ENCODE measurements around the gene SH2D3C.

The SH2D3C gene

GRCh38 chr9:127692071-127692470 lies 86.4 kb downstream of the SH2D3C start:
- H3K4me2 ChIP-seq (ENCODE audit: low read length, poor library complexity, severe bottlenecking) = no peak overlapping the region
- no peaks in the 10 kb centered on the region for H3K9me3 ChIP-seq (ENCODE audit: control insufficient read depth, low read length)
- no peak overlapping the region for H4K8ac ChIP-seq (ENCODE audit: low read length)
- H3K18ac ChIP-seq (ENCODE audit: low read depth in 1 of 2, low read length in 2 of 2) = no peak overlapping the region
- H3K4ac ChIP-seq (ENCODE audit: low read depth in 1 of 2, low read length in 2 of 2) = no peak overlapping the region
- H3K4me3 ChIP-seq (ENCODE audit: insufficient read depth in 1 of 2, low read depth in 1 of 2, low read length in 2 of 2) = no peak overlapping the region
- H3K23ac ChIP-seq (ENCODE audit: low read length in 2 of 2) = no peak overlapping the region
- H2BK12ac ChIP-seq (ENCODE audit: low read length in 2 of 2) = no peak overlapping the region
- H3K27ac ChIP-seq (ENCODE audit: low read length, poor library complexity, severe bottlenecking) = no peak overlapping the region
- H2BK15ac ChIP-seq (ENCODE audit: low read depth, poor library complexity, severe bottlenecking) = no peak overlapping the region
- no peak overlapping the region for H2AFZ ChIP-seq (ENCODE audit: low read depth, low read length)
- H3K14ac ChIP-seq (ENCODE audit: low read length in 2 of 2) = no peak overlapping the region
- H3K79me1 ChIP-seq (replicated peaks; ENCODE audit: low read length, poor library complexity, severe bottlenecking) = no peaks in the 10 kb centered on the region
- H3K4me1 ChIP-seq (ENCODE audit: control insufficient read depth, insufficient read depth, low read depth, low read length) = no peaks in the 10 kb centered on the region
- H2AK5ac ChIP-seq (ENCODE audit: low read length, severe bottlenecking) = no peak overlapping the region
- no peak for DNase-seq
- WGBS = 89% methylated on average over 19 of the region's 20 CpGs
- no peak overlapping the region for H2BK120ac ChIP-seq (ENCODE audit: low read depth, low read length)
- H3K27me3 ChIP-seq (ENCODE audit: control insufficient read depth in 1 of 2, insufficient read depth in 1 of 2, low read length in 2 of 2) = no peaks in the 10 kb centered on the region
- no peak overlapping the region for H4K91ac ChIP-seq (ENCODE audit: low read length)
- no peak overlapping the region for H2BK5ac ChIP-seq (ENCODE audit: low read depth, low read length, poor library complexity, severe bottlenecking)
- no peak overlapping the region for H3K9ac ChIP-seq (ENCODE audit: low read length)
- H3K36me3 ChIP-seq (ENCODE audit: control insufficient read depth in 1 of 2, insufficient read depth in 2 of 2, low read depth in 1 of 2, low read length in 2 of 2) = peaks cover 52 to 72% of the 10 kb centered on the region in 2 experiments

- Histone ChIP-seq H3K14ac (ENCODE audit: low read length in 2 of 2) (no peak overlapping the region), H2BK5ac (ENCODE audit: low read depth, low read length, poor library complexity, severe bottlenecking) (no peak overlapping the region), H2AK5ac (ENCODE audit: low read length, severe bottlenecking) (no peak overlapping the region), H3K4me2 (ENCODE audit: low read length, poor library complexity, severe bottlenecking) (no peak overlapping the region), H3K23ac (ENCODE audit: low read length in 2 of 2) (no peak overlapping the region), H3K4me3 (ENCODE audit: insufficient read depth in 1 of 2, low read depth in 1 of 2, low read length in 2 of 2) (no peak overlapping the region), H4K91ac (ENCODE audit: low read length) (no peak overlapping the region), H3K27ac (ENCODE audit: low read length, poor library complexity, severe bottlenecking) (no peak overlapping the region), H3K79me1 (replicated peaks; ENCODE audit: low read length, poor library complexity, severe bottlenecking) (no peaks in the 10 kb centered on the region), H3K9ac (ENCODE audit: low read length) (no peak overlapping the region), H3K36me3 (ENCODE audit: control insufficient read depth in 1 of 2, insufficient read depth in 2 of 2, low read depth in 1 of 2, low read length in 2 of 2) (peaks cover 57 to 85% of the 10 kb centered on the region in 2 experiments), H2BK120ac (ENCODE audit: low read depth, low read length) (no peak overlapping the region), H3K18ac (ENCODE audit: low read depth in 1 of 2, low read length in 2 of 2) (no peak overlapping the region), H4K8ac (ENCODE audit: low read length) (no peak overlapping the region), H2BK12ac (ENCODE audit: low read length in 2 of 2) (no peak overlapping the region), H3K4ac (ENCODE audit: low read depth in 1 of 2, low read length in 2 of 2) (no peak overlapping the region), H2AFZ (ENCODE audit: low read depth, low read length) (no peak overlapping the region), H3K27me3 (ENCODE audit: control insufficient read depth in 1 of 2, insufficient read depth in 1 of 2, low read length in 2 of 2) (no peaks in the 10 kb centered on the region), H3K9me3 (ENCODE audit: control insufficient read depth, low read length) (no peaks in the 10 kb centered on the region), H3K4me1 (ENCODE audit: control insufficient read depth, insufficient read depth, low read depth, low read length) (no peaks in the 10 kb centered on the region), H2BK15ac (ENCODE audit: low read depth, poor library complexity, severe bottlenecking) (no peak overlapping the region)
- no peak for DNase-seq
- WGBS = 95% methylated on average over 10 of the region's 10 CpGs
Observed at GRCh38 chr9:127690735-127691134, 87.7 kb downstream of the SH2D3C start.

- Histone ChIP-seq H3K14ac (ENCODE audit: low read length in 2 of 2) (no peak overlapping the region), H3K79me1 (replicated peaks; ENCODE audit: low read length, poor library complexity, severe bottlenecking) (no peaks in the 10 kb centered on the region), H3K27ac (ENCODE audit: low read length, poor library complexity, severe bottlenecking) (no peak overlapping the region), H3K4ac (ENCODE audit: low read depth in 1 of 2, low read length in 2 of 2) (no peak overlapping the region), H3K9me3 (ENCODE audit: control insufficient read depth, low read length) (no peaks in the 10 kb centered on the region), H4K8ac (ENCODE audit: low read length) (no peak overlapping the region), H3K4me3 (ENCODE audit: insufficient read depth in 1 of 2, low read depth in 1 of 2, low read length in 2 of 2) (no peak overlapping the region), H3K27me3 (ENCODE audit: control insufficient read depth in 1 of 2, insufficient read depth in 1 of 2, low read length in 2 of 2) (no peaks in the 10 kb centered on the region), H2BK120ac (ENCODE audit: low read depth, low read length) (no peak overlapping the region), H4K91ac (ENCODE audit: low read length) (no peak overlapping the region), H2AK5ac (ENCODE audit: low read length, severe bottlenecking) (no peak overlapping the region), H3K9ac (ENCODE audit: low read length) (no peak overlapping the region), H2AFZ (ENCODE audit: low read depth, low read length) (no peak overlapping the region), H3K4me1 (ENCODE audit: control insufficient read depth, insufficient read depth, low read depth, low read length) (peaks cover 4% of the 10 kb centered on the region), H2BK12ac (ENCODE audit: low read length in 2 of 2) (no peak overlapping the region), H3K18ac (ENCODE audit: low read depth in 1 of 2, low read length in 2 of 2) (no peak overlapping the region), H3K4me2 (ENCODE audit: low read length, poor library complexity, severe bottlenecking) (no peak overlapping the region), H2BK15ac (ENCODE audit: low read depth, poor library complexity, severe bottlenecking) (no peak overlapping the region), H3K23ac (ENCODE audit: low read length in 2 of 2) (no peak overlapping the region), H2BK5ac (ENCODE audit: low read depth, low read length, poor library complexity, severe bottlenecking) (no peak overlapping the region), H3K36me3 (ENCODE audit: control insufficient read depth in 1 of 2, insufficient read depth in 2 of 2, low read depth in 1 of 2, low read length in 2 of 2) (peaks cover 53 to 91% of the 10 kb centered on the region in 2 experiments)
- no peak for DNase-seq
- WGBS = 91% methylated on average over 13 of the region's 13 CpGs
Observed at GRCh38 chr9:127689329-127690000, 89.0 kb downstream of the SH2D3C start.
